GM21717 (cell line): ENCODE measurements around the gene VPS16.
A peak's percentile ranks its signal among the peaks of the same experiment; 100 is the strongest.

ENCODE experiments used
- ATAC-seq: cut with Tn5 transposase; IDR thresholded peaks from one replicate; pipeline ENCODE4 v1.9.1; 2021; ENCODE audit warnings: mild to moderate bottlenecking, moderate library complexity; ENCODE audit not compliant: unreplicated experiment

VPS16 gene

DNA sequence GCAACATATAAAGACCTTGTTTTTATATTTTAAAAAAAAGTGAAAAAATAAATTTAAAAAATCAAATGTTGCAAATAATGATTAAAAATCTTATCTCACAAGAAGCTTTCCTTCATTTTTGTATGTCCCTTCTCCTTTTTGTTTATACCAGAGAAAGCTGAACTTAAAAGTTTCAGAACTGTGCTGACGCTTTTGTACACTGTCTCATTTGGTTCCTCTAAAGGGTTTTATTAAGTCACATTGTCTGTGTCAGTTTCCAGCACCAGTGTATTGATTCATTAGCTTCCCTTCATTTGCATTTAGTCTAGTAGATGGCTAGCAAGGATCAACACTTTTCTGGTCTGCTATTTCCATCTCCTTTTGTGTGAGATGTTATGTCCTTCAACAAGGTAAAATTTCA, 6.8 kb upstream of the VPS16 start:
- no peak for ATAC-seq

DNA sequence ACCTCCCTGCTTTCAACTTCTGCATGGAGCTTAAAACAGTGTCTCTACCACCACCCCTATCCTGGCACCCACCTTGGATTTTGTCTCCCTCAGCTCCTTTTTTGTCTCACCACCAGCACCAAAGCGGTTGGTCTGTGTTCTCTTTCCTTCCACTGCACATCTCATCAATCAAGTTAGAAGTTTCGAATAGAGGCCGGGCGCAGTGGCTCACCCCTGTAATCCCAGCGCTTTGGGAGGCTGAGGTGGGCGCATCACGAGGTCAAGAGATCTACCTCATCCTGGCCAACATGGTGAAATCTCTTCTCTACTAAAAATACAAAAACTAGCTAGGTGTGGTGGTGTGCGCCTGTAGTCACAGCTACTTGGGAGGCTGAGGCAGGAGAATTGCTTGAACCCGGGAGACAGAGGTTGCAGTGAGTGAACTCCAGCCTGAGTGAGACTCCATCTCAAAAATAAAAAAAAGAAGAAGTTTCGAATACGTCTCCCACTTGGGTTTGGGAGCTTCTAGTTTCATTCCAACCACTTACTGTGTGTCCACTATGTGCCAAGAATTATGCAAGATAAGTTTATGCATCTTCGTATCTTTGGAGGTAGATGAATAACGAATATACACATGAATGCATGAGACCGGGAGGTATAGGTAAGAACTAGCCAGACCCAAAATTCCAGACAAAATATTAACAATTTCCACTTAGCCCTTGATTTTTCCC, 6.0 kb upstream of the VPS16 start:
- no peak for ATAC-seq

DNA sequence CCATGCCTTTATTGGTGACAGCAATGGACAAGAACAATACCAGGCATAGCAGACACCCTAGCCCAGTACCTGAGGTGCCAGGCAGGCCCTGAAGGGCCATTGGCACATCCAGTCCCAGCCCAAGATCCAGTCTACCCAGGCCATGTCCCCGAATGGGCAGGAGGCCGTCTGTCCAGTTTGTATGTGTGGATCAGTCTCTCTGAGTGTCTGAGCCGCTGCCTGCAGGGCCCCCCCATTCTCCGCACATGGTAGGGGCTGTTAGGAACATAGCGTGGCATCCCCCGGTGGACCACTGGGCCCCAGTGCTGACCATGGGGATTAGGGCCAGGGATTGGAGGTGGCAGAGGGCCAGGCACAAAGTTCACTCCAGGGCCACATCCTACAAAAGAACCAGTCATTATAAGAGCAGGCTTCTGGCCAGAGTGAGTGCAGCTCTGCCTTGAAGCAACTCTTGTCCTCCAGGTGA, 5.2 kb upstream of the VPS16 start:
- ATAC-seq = no peak

DNA sequence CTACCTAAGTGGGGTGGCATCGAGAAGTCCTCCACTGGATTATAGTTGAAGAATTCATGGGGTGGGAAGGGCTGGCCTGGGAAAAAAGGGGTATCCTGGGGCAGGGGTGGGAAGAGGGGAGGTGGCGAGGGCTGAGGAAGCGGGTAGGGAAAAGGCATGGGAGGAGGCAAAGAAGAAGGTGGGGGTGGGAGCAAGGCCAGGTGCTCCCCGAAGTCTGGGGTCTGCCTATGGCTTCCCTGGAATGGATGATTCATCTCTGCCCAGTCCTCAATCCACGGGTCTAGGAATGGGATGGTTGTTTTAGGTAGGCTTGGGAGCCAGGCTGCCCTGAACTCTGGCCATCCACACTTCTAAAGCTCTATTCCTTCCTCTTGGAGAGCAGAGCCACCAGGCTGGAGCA, 4.5 kb upstream of the VPS16 start:
- ATAC-seq = no peak

DNA sequence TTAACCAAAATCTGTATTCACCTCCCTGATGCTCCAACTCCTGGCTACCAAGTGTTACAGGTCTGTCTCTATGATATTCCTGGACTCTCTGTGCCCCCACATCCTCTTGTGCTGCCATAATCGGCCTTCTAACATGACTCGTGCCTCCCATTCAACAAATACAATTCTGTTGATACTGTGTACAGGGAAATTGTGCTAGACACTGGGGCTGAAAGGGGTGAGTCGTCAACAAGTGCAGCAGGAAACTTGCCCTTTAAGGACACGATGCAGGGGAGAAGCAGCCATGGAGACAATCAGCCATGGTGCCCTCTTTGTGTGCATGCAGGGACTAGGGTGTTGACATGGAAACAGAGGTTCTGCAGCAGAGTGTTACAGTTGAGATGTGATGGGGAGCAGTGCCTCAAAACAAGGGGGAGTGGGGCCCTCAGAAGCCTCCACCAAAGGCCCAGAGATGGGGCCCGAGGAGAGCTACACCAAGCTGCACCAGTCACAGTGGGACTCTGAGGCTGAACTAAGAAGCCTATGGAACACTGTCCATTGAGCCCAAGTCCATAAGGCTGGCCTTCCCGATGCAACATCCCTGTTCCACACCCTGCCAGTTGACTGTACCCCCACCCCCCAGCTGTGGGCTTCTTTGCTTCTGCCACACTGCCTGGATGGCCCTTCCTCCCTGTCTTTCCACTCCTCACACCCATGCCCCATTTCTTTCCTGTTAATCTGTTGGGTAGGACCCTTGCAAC, 3.2 kb upstream of the VPS16 start:
- no peak for ATAC-seq

DNA sequence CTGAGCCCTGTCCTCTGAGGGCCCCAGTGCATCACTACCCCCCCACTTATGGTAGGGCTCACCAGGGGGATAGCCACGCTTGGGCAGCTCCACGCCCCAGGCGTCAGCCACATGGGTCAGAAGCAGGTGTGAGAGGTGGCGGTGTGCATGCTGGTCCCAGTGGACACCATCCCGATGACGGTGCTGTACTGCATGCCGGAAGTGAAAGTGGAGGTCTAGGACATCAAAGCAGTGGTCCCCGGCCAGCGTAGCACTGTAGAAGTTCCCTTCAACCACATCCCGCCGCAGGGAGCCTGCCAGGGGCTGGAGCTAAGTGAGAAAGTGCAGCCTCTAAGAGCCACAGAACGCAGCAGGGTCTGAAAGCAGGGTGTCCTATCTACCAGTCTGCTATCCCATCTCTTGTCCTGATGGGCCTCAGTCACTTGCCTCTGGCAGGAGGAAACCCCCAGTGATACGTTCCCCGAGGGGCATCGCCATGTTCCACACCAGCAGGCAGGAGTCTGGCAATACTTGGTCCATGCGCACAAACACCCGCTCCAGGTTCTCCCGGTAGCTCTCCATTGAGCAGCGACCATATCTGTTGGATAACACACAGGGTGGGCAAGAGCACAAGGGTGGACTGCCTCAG, 2.3 kb upstream of the VPS16 start:
- ATAC-seq = no peak

DNA sequence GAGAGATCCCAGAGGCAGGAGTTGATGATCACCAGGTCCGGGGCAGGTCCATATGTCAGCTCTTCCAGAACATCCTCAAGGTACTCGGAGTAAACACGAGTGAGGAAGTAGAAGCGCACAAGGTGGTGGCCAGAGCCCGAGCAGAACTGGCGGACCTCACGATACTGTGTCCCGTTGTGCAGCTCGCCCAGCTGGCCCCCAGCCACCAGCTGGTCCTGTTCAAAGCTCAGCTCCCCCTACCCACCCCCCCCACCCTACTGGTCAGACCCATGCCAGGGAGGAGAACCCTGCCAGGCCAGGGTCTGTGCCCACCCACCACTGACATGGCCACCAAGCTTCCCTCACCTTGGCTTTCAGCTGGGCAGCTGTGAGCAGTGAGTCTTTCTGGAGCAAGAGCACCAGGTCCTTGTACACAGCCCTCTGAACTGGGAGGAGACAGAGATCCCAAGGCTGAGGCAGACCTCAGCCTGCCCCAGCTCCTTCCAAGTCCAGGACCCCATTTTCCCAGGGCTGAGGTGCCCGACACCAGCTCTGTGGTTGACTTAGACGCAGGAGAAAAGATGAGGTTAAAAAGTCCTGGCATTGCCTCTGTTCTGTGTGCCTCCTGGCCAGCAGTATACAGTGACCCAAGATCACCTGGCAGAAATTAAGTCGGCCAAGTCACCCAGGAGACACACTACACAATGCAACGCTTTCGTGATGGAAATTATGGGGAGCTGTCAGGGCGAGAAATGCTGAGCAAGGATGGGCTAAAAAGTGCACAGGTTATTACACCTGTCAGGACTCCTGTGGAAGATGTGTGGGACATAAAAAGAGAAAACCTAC, 1.5 kb upstream of the VPS16 start:
- no peak for ATAC-seq

DNA sequence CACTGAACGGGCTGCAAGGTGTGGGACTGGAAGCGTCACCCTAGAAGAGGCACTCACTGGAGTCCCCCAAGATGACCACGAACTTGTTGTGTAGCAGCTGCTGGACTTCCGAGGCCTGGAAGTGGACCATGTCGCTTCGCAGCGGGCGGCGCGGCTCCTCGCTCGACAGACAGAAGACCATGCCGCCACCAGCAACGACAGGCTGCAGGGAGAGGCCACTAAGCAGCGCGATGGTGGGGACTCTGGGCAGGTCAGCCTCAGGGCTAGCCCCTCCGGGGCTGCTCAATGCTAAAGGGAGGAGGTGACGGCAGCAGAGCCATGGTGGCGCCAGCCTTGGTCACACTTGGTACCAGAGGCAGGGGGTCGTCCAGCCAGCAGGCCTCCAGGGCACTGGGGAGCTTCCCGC, 810 bp upstream of the VPS16 start:
- ATAC-seq = no peak

DNA sequence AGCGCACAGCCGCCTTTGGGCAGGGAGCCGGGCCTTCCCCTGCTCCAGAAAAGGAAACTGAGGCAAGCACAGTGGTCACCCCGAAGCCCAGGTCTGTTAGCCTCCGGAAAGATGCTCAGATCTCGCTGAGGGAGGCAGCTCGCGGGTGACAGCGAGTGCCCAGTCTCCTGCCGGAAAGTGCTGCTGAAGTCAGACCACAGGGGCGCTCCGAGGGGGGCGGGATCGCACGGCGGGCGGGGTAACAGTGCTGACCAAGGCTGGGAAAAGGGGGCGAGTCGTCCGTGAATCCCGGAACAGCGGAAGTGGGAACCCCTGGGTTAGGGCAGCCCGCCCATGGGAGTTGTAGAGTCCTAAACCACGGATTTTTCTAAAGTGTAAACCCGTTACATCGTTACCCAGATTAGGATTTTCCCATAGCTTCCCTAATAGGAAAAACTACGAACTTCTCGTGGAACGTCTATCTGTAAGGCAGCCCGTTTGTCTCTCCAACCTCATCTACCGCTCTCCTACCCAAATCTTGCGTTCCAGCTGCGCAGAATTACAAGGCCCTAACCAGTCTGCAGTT, 504 bp downstream of the VPS16 start:
- peak; percentile 43 for ATAC-seq

DNA sequence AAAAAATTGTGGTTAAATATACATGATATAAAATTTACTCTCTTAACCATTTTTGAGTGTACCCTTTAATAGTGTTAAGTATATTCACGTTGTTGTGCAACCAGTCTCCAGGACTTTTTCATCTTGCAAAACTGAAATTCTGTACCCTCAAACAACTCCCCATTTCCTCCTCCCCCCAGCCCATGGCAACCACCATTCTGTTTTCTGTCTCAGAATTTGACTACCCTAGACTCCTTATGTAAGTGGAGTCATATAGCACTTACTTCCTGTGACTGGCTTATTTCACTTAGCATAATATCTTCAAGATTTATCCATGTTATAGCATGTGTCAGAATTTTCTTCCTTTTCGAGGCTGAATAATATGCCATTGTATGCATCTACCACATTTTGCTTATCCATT, 5.1 kb downstream of the VPS16 start:
- ATAC-seq = no peak

DNA sequence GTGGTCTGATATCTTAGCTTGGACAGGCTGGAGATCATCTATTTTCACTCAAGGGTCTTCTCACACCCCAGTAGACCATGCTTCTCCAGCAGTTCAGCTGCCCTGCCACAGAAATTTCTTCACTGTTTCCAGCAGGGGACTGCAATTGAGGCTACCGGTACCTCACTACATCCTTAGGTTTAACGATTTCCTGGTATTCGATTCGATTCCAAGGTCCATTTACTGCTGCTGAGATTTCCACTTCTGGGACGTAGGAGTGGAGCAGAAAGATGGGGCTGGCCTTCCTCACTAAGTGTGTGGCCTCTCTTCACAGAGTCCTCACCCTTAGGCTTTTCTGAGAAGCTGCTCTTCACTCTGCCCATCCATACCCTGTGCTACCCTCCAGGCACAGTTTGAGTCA, 6.2 kb downstream of the VPS16 start:
- ATAC-seq = no peak

DNA sequence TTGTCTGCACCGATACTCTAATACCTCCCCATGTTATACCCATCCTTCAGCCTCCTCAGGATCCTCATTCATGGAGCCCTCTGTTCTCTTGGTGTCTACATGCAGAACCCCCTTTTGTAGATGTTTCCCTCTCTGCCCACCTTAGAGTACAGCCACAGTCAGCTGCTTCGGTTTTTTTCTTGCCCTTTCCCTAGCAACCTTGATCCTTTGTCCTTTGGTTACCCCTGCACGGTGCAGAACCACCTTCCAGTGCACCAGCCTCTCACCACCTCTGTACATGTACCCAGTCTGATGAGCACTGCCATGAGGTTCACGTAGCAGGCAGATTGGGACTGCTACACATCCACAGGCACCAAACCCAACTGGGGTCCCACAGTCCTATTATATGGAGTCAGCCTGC, 7.3 kb downstream of the VPS16 start:
- no peak for ATAC-seq

DNA sequence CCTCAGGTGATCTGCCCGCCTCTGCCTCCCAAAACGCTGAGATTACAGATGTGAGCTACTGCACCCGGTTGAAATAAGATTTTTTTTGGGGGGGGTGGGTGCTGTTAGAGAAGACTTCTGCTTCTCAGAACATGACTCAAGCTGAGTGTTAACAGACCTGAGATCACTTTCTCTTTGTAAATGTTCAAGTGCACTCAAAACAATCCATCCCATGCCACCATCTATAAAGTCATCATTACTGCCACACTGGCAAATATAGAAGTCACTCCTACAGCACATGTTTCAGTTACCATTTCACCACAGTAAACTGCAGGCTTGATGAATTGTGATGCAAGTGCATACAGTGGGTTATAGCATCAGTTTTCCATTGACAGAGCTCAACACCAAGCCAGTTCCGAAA, 9.0 kb downstream of the VPS16 start:
- ATAC-seq = no peak

DNA sequence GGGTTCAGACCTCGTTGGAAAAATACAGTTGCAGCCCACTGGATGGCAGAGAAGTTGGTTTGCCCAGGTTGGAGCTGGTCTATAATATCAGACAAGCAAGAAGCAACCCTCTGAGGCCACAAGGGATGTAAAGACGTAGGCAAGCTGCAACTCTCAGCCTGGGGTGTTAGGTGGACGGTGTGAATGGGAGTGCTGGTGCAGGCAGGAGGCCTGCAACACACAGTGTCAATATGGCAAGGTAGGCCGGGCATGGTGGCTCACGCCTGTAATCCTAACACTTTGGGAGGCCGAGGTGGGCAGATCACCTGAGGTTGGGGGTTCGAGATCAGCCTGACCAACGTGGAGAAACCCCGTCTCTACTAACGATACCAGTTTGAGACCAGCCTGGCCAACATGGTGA, 10.5 kb downstream of the VPS16 start:
- ATAC-seq = no peak

DNA sequence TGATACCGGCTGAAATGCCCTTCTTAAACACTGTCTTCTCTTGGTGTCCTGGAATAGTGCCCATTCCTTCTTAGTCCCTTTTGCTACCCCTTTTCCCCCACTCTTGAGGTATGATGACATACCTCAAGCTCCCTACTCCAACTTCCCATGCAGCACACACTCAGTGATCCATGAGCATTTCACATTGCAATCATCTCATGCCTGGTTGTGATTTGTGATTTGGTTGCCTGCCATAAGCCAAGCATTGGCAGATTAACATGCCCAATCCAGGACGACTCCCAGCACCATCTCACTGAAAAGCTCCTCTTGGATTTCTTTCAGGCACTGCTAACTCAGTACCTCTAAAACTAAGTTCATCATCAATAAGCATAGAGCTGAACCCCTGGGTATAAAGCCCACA, 18.0 kb downstream of the VPS16 start:
- no peak for ATAC-seq

DNA sequence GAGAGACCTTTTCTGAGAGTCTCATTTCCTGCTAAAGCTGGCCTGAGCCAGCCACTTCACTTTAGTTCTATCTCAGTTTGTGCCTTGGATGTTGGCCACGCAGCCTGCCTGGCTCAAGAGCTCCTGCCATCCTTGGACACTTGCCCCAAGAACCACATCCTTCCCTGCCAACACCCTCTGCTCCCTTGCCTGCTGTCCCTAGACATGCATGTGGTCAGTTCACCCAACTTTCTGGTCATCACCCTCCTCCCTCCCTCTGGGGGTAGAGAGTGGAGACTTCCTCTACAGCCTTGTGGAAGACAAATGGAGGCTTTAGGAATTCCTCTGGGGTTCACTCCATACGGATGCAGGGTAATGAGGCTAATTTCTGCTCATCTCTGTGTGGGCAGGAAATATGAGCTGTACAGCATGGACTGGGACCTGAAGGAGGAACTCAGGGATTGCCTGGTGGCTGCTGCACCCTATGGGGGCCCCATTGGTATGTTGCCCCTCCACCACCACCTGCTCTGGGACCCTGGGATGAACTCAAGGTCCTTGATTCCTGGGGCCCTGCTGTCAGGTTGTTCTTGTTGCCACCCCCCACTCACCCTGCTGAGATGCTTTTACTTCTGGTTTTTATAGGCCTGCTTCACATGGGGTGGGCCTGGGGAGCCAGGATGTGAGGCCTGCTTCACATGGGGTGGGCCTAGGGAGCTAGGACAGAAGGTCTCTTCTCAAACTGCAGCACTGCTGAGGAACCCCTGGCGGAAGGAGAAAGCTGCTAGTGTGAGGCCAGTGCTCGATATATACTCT, 19.0 kb downstream of the VPS16 start:
- ATAC-seq = no peak

DNA sequence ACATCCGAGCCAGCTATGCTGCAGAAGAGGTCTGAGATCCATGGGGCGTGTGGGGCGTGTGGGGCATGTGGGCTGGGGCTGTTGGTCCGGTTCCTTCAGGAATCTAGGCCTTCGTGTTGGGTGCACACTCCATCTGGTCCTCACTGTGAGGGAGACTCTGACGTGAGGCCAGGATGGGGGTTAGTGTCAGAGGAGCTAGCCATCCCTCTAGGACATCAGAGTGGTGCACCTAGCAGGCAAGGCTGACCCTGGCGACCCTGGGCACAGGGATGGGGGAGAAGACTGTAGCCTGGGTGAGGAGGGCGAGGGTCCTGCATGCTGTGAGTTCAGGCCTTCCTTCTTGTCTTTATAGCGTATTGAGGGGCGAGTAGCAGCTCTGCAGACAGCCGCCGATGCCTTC, 24.1 kb downstream of the VPS16 start:
- ATAC-seq = no peak

DNA sequence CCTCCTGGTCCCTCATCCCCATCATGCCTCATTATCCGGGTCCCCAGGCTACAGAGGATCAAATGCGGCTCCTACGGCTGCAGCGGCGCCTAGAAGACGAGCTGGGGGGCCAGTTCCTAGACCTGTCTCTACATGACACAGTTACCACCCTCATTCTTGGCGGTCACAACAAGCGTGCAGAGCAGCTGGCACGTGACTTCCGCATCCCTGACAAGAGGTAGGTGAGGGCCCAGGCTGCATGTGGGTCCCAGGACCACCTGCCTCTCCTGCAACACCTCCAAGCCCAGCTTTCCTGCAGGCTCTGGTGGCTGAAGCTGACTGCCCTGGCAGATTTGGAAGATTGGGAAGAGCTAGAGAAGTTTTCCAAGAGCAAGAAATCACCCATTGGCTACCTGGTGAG, 24.6 kb downstream of the VPS16 start:
- no peak for ATAC-seq

DNA sequence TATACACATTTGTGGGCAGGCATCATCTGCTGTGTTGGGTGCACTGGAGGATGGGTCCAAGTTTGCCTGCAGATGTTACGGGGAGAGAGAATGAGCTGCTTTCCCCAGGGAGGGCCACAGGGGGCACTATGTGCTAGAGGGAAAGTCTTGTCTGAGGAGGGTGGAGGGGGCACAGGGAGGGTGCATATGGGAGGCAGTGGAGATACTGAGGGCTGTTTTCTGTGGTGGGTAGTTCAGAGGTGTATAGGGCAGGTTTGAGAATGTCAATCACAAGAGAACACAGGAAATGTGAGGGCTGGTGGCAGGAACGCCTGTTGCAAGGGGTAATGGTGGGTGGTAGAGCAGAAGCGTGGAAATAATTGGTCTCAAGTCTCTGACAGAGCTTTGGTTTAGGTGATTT, 25.1 kb downstream of the VPS16 start:
- ATAC-seq = no peak

DNA sequence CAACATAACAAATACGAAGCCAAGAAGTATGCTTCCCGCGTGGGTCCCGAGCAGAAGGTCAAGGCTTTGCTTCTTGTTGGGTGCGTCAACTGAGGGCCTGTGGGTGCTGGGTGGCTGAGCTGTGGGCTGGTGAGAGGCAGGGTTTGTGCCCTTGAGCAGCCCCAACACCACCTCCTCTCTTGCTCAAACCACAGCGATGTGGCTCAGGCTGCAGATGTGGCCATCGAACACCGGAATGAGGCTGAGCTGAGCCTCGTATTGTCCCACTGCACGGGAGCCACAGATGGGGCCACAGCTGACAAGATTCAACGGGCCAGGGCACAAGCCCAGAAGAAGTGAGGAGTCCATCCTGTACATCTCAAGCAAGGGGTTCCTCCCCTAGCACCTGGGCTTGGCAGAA, 25.7 kb downstream of the VPS16 start:
- no peak for ATAC-seq
